WTC11 (cell line): ENCODE data around the gene FAM135A. TPM values are rescaled to one million over a fixed set of nuclear protein-coding genes. Genes with fewer than 3 reads are reported as not detected.

Experiments
- ATAC-seq: fragments of 200-7000 bp; cut with Tn5 transposase; 2 replicates; pipeline ENCODE4 v1.10.0; 2021; ENCODE audit warnings: mild to moderate bottlenecking, moderate library complexity
- CTCF ChIA-PET: fragments of 300-600 bp; sonication (Branson Sonifier 250); formaldehyde crosslinking; loops from one replicate; lab custom pipeline; 2021; ENCODE audit warnings: antibody characterized with exemption; lab: Charles Lee
- POLR2A ChIA-PET: fragments of 350-600 bp; sonication (Branson Sonifier 250); formaldehyde crosslinking; loops from one replicate; lab custom pipeline; 2021; ENCODE audit warnings: antibody characterized with exemption; lab: Charles Lee
- DNase-seq: peaks from one replicate; pipeline ENCODE4 v3.0.0; 2021; ENCODE audit warnings: low spot score
- H3K27ac Mint-ChIP-seq: 2 replicates; pipeline ENCODE4 v1.8.0; 2021; ENCODE audit warnings: mixed read lengths
- H3K27me3 Mint-ChIP-seq: 2 replicates; pipeline ENCODE4 v1.8.0; 2021; ENCODE audit warnings: low read depth, mild to moderate bottlenecking, moderate library complexity, mixed read lengths
- H3K36me3 Mint-ChIP-seq: 2 replicates; pipeline ENCODE4 v1.8.0; 2021; ENCODE audit warnings: mixed read lengths
- H3K4me1 Mint-ChIP-seq: 2 replicates; pipeline ENCODE4 v1.8.0; 2022; ENCODE audit warnings: mixed read lengths
- H3K4me3 Mint-ChIP-seq: 2 replicates; pipeline ENCODE4 v1.8.0; 2021; ENCODE audit warnings: mild to moderate bottlenecking, moderate library complexity, mixed read lengths
- H3K9me3 Mint-ChIP-seq: 2 replicates; pipeline ENCODE4 v1.8.0; 2021; ENCODE audit warnings: mixed read lengths
- AFF4 ChIP-seq: sonication (generic); formaldehyde crosslinking; IDR thresholded peaks from 2 replicates; pipeline ENCODE4 v1.8.1; 2023; ENCODE audit warnings: mild to moderate bottlenecking, missing genetic modification reagents, borderline replicate concordance
- CDX4 ChIP-seq: fragments of 250-450 bp; sonication (Bioruptor Pico); IDR thresholded peaks from 2 replicates; pipeline ENCODE4 v1.9.0; 2021; ENCODE audit warnings: moderate library complexity, mild to moderate bottlenecking, inconsistent platforms, borderline replicate concordance
- E2F5 ChIP-seq: sonication (generic); formaldehyde crosslinking; IDR thresholded peaks from 2 replicates; pipeline ENCODE4 v1.8.1; 2022; ENCODE audit warnings: mild to moderate bottlenecking, moderate library complexity, missing genetic modification reagents
- GTF2I ChIP-seq: fragments of 250-450 bp; sonication (Bioruptor Pico); conservative IDR thresholded peaks from 2 replicates; pipeline ENCODE4 v1.4.0; 2021; ENCODE audit warnings: mild to moderate bottlenecking
- IRF1 ChIP-seq: sonication (generic); formaldehyde crosslinking; IDR thresholded peaks from 2 replicates; pipeline ENCODE4 v1.8.0; 2023; ENCODE audit warnings: missing genetic modification reagents
- MXD4 ChIP-seq: fragments of 250-450 bp; sonication (Bioruptor Pico); IDR thresholded peaks from 2 replicates; pipeline ENCODE4 v1.8.0; 2021; ENCODE audit warnings: mild to moderate bottlenecking, moderate library complexity, borderline replicate concordance
- MYBL2 ChIP-seq: sonication (generic); formaldehyde crosslinking; IDR thresholded peaks from 2 replicates; pipeline ENCODE4 v1.8.1; 2023; ENCODE audit warnings: mild to moderate bottlenecking, moderate library complexity, missing genetic modification reagents
- NFATC4 ChIP-seq: fragments of 250-450 bp; sonication (Bioruptor Pico); IDR thresholded peaks from 2 replicates; pipeline ENCODE4 v1.9.0; 2021; ENCODE audit warnings: mild to moderate bottlenecking
- SMAD3 ChIP-seq: sonication (generic); formaldehyde crosslinking; IDR thresholded peaks from 2 replicates; pipeline ENCODE4 v1.8.0; 2022; ENCODE audit warnings: missing genetic modification reagents, mild to moderate bottlenecking, borderline replicate concordance
- SOX15 ChIP-seq: fragments of 250-450 bp; sonication (Bioruptor Pico); IDR thresholded peaks from 2 replicates; pipeline ENCODE4 v1.9.0; 2021; ENCODE audit warnings: mild to moderate bottlenecking
- TEAD1 ChIP-seq: sonication (generic); formaldehyde crosslinking; IDR thresholded peaks from 2 replicates; pipeline ENCODE4 v1.8.0; 2022; ENCODE audit warnings: mild to moderate bottlenecking, missing genetic modification reagents
- ZMAT4 ChIP-seq: fragments of 250-450 bp; sonication (Bioruptor Pico); IDR thresholded peaks from 2 replicates; pipeline ENCODE4 v1.9.0; 2021; ENCODE audit warnings: mild to moderate bottlenecking
- ZNF317 ChIP-seq: sonication (generic); formaldehyde crosslinking; IDR thresholded peaks from 2 replicates; pipeline ENCODE4 v1.8.1; 2023; ENCODE audit warnings: low read depth, mild to moderate bottlenecking, moderate library complexity, missing genetic modification reagents, borderline replicate concordance
- ZNF425 ChIP-seq: fragments of 250-450 bp; sonication (Bioruptor Pico); conservative IDR thresholded peaks from 2 replicates; pipeline ENCODE4 v1.9.0; 2021; ENCODE audit warnings: mild to moderate bottlenecking
- total RNA-seq: library from RNA; stranded (reverse); gene quantifications from 3 replicates; pipeline ENCODE4 v1.2.3, GENCODE V29; 2021
- TF ChIP-seq, protein P1 (sequence below): sonication (generic); formaldehyde crosslinking; IDR thresholded peaks from 2 replicates; pipeline ENCODE4 v1.8.0; 2023; ENCODE audit warnings: missing genetic modification reagents, mild to moderate bottlenecking, borderline replicate concordance
- TF ChIP-seq, protein P2 (sequence below): fragments of 250-450 bp; sonication (Bioruptor Pico); IDR thresholded peaks from 2 replicates; pipeline ENCODE4 v1.8.0; 2021; ENCODE audit warnings: mild to moderate bottlenecking

The FAM135A gene
- total RNA-seq, 1 experiment from 2014 or later = 32.9 TPM

GRCh38 chr6:70409216-70409615, 4.1 kb upstream of the FAM135A start:
- no peaks in the 10 kb centered on the region for H3K9me3 Mint-ChIP-seq
- POLR2A ChIA-PET = no interaction called here
- no peaks in the 10 kb centered on the region for H3K36me3 Mint-ChIP-seq
- TF ChIP-seq MYBL2 (CRISPR knock-in tag) (no peak), IRF1 (CRISPR knock-in tag) (no peak), ZNF317 (CRISPR knock-in tag) (no peak), NFATC4 (CRISPR knock-in tag) (no peak), SOX15 (CRISPR knock-in tag) (no peak), GTF2I (no peak), AFF4 (CRISPR knock-in tag) (no peak), ZNF425 (CRISPR knock-in tag) (no peak), MXD4 (CRISPR knock-in tag) (no peak), E2F5 (no peak), TEAD1 (CRISPR knock-in tag) (no peak), CDX4 (CRISPR knock-in tag) (no peak), ZMAT4 (no peak), SMAD3 (CRISPR knock-in tag) (no peak)
- TF ChIP-seq, protein P1, sequence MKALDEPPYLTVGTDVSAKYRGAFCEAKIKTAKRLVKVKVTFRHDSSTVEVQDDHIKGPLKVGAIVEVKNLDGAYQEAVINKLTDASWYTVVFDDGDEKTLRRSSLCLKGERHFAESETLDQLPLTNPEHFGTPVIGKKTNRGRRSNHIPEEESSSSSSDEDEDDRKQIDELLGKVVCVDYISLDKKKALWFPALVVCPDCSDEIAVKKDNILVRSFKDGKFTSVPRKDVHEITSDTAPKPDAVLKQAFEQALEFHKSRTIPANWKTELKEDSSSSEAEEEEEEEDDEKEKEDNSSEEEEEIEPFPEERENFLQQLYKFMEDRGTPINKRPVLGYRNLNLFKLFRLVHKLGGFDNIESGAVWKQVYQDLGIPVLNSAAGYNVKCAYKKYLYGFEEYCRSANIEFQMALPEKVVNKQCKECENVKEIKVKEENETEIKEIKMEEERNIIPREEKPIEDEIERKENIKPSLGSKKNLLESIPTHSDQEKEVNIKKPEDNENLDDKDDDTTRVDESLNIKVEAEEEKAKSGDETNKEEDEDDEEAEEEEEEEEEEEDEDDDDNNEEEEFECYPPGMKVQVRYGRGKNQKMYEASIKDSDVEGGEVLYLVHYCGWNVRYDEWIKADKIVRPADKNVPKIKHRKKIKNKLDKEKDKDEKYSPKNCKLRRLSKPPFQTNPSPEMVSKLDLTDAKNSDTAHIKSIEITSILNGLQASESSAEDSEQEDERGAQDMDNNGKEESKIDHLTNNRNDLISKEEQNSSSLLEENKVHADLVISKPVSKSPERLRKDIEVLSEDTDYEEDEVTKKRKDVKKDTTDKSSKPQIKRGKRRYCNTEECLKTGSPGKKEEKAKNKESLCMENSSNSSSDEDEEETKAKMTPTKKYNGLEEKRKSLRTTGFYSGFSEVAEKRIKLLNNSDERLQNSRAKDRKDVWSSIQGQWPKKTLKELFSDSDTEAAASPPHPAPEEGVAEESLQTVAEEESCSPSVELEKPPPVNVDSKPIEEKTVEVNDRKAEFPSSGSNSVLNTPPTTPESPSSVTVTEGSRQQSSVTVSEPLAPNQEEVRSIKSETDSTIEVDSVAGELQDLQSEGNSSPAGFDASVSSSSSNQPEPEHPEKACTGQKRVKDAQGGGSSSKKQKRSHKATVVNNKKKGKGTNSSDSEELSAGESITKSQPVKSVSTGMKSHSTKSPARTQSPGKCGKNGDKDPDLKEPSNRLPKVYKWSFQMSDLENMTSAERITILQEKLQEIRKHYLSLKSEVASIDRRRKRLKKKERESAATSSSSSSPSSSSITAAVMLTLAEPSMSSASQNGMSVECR (CRISPR knock-in tag) = no peak
- TF ChIP-seq, protein P2, sequence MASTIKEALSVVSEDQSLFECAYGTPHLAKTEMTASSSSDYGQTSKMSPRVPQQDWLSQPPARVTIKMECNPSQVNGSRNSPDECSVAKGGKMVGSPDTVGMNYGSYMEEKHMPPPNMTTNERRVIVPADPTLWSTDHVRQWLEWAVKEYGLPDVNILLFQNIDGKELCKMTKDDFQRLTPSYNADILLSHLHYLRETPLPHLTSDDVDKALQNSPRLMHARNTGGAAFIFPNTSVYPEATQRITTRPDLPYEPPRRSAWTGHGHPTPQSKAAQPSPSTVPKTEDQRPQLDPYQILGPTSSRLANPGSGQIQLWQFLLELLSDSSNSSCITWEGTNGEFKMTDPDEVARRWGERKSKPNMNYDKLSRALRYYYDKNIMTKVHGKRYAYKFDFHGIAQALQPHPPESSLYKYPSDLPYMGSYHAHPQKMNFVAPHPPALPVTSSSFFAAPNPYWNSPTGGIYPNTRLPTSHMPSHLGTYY (CRISPR knock-in tag) = no peak
- no peak overlapping the region for H3K4me3 Mint-ChIP-seq
- H3K27ac Mint-ChIP-seq = no peak overlapping the region
- CTCF ChIA-PET = no interaction called here
- peaks cover 6% of the 10 kb centered on the region for H3K4me1 Mint-ChIP-seq
- H3K27me3 Mint-ChIP-seq = peaks cover 4% of the 10 kb centered on the region
- DNase-seq (no peak), ATAC-seq (no peak)
